Measurements from ENCODE around the gene ATG101.

The ATG101 gene

DNA sequence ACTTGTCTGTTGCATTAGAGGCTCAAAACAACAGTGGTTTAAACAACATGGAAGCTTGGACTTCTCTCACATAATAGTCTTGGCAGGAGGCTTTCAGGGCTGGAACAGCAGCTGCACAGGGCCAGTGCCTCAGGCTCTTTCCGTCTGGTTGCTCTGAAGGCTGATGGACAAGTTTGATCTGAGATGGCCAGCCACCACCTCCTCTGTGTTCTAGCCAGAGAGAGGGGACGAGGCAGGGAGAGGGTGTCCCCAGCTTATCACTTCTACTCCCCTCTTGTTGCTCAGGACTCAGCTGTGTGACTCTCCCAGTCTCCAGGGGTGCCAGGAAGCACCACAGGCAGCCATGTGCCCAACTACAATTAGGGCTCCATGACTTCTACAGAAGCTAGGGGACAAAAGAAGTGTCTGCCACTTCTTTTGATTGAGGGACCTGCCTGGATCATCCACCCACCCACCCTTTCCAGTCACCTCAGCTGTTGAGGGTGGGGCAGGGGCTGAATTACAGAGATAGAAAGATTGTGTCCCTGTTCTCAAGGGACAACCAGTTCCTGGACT lies 56.3 kb downstream of the ATG101 start:
- TF ChIP-seq, protein P1, sequence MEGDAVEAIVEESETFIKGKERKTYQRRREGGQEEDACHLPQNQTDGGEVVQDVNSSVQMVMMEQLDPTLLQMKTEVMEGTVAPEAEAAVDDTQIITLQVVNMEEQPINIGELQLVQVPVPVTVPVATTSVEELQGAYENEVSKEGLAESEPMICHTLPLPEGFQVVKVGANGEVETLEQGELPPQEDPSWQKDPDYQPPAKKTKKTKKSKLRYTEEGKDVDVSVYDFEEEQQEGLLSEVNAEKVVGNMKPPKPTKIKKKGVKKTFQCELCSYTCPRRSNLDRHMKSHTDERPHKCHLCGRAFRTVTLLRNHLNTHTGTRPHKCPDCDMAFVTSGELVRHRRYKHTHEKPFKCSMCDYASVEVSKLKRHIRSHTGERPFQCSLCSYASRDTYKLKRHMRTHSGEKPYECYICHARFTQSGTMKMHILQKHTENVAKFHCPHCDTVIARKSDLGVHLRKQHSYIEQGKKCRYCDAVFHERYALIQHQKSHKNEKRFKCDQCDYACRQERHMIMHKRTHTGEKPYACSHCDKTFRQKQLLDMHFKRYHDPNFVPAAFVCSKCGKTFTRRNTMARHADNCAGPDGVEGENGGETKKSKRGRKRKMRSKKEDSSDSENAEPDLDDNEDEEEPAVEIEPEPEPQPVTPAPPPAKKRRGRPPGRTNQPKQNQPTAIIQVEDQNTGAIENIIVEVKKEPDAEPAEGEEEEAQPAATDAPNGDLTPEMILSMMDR (IDR thresholded peaks at IDR 0.05; ENCODE audit: insufficient read depth, missing control alignments): no peak
- no peak for DNase-seq (ENCODE audit: insufficient read length, low spot score)
- FAIRE-seq: no peak

Data from D721Med (cell line).